HG02885 (cell line): Measurements from ENCODE around the gene PLPPR2.
"Not testable (repeated sequence)": the region's sequence is repeated elsewhere in the genome, so short reads cannot be mapped to it uniquely, and the experiment has no call there.

Experiments
- ATAC-seq: cut with Tn5 transposase; IDR thresholded peaks from one replicate; pipeline ENCODE4 v1.9.1; 2021; ENCODE audit warnings: mild to moderate bottlenecking; ENCODE audit not compliant: unreplicated experiment, poor library complexity

PLPPR2 gene, protein sequence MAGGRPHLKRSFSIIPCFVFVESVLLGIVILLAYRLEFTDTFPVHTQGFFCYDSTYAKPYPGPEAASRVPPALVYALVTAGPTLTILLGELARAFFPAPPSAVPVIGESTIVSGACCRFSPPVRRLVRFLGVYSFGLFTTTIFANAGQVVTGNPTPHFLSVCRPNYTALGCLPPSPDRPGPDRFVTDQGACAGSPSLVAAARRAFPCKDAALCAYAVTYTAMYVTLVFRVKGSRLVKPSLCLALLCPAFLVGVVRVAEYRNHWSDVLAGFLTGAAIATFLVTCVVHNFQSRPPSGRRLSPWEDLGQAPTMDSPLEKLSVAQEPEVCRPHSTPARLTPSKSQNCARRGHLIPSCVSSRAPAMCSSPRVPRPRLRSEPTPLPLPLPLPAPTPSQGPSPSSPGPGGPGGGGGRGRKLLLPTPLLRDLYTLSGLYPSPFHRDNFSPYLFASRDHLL

GRCh38 chr19:11355160-11356073 lies at the start of gene PLPPR2:
Gene PLPPR2 (plus strand): TSS chr19:11355432. CDS start chr19:11357674, 2,242 bp downstream.
- ATAC-seq, result peak; percentile 44

GRCh38 chr19:11306337-11306736 lies 48.9 kb upstream of the PLPPR2 start:
- no peak for ATAC-seq

DNA sequence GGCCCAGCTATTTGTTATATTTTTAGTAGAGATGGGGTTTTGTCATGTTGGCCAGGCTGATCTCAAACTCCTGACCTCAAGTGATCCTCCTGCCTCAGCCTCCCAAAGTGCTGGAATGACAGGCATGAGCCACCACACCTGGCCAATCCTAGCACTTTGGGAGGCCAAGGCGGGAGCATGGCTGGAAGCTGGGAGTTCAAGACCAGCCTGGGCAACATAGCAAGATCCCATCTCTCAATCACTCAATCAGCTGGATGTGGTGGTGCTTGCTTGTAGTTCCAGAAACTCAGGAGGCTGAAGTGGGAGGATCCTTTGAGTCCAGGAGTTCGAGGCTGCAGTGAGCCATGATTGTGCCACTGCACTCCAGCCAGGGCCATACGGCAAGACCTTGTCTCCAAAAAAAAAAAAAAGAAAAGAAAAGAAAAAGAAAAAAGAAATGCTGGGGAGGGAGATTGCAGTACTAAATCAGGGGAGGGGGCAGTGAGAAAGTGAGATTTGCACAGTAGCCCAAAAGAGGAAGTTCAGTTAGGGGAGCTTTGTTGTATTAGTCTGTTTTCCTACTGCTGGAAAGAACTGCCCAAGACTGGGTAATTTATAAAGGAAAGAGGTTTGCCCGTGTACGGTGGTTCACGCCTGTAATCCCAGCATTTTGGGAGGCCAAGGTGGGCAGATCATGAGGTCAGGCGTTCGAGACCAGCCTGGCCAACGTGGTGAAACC lies 34.8 kb upstream of the PLPPR2 start:
- not testable (repeated sequence) for ATAC-seq

GRCh38 chr19:11321191-11322126 lies 33.8 kb upstream of the PLPPR2 start:
- no peak for ATAC-seq

DNA sequence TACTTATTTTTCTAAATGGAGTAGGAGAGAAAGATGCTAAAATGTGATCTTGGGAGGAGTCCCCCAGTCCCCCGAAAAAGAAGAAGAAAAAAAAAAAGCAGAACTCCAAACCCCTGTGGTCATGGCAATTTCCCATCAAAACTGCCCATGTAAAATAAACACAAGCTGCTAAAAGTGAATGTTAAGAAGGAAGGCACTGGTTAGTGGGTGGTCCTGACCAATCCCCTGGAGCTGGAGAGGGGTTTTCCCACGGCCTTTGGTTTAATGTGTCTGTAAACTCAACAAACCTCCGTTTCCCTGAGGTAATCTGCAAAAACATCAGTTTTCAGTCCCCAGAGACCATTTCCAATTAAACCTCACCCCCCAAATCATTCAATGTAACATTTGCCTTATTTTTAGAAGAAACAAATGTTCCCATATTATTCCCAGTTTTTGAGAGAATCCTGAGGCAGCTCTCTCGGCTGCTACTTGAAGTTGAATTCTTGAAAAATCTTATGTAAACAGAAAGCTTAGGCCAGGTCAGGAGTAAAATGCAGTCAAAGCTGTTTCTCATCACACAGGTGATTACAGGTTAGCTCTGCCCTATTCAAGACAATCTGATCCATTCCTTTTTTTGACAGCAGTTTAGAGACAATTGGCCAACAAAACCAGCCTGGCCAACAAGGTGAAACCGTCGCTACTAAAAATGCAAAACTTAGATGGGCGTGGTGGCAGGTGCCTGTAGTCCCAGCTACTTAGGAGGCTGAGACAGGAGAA lies 32.8 kb upstream of the PLPPR2 start:
- ATAC-seq, result no peak

DNA sequence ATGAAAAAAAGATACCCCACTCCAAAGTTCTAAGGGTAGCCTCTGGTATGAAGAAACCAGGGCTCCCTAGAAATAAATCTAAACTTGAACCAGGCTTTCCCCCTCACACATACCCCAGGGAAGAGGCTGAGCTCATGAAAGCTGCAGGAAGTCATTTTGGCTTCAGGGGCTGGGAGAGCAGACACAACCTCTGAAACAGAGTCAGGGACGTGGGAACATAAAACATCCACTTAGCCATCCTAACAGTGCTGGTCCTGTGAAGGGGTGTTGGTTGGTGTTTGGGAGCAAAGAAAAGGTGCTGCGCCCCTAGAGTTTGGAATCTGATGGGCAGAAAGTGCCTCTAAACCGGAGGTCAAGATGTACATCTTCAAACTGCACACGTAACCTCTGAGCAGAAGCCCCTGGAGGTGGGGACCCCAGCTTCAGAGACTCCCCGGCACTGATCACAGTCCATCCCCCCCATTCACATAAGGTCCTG lies 31.6 kb upstream of the PLPPR2 start:
- ATAC-seq, result no peak

DNA sequence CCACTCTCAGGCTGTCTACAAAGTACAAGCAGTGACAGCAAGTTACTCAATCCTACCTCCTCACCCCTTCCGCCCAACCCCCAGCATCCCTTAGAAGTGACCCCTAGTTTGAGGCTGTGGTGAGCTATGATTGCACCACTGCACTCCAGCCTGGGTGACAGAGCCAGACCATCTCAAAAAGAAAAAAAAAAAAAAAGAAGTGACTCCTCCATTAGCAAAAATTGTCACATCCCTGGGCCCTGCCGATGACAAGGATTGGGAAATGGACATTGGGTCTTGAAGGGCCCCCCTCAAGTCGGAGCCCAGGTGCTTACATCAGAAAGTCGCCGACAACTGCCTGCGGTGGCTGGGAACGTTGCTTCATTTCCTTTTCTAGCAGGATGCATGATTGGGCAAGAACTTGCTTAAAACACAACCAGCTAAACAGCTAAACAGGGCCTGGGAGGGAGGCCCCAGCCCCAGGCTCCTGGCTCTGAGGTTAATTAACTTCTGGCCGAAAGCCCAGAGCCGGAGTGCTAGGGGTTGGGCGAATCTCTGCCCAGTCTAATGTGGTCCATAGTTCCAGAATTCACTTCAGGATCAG lies 31.1 kb upstream of the PLPPR2 start:
- ATAC-seq, result no peak

- no peak for ATAC-seq
Measured at GRCh38 chr19:11324748-11325389, 30.4 kb upstream of the PLPPR2 start.

DNA sequence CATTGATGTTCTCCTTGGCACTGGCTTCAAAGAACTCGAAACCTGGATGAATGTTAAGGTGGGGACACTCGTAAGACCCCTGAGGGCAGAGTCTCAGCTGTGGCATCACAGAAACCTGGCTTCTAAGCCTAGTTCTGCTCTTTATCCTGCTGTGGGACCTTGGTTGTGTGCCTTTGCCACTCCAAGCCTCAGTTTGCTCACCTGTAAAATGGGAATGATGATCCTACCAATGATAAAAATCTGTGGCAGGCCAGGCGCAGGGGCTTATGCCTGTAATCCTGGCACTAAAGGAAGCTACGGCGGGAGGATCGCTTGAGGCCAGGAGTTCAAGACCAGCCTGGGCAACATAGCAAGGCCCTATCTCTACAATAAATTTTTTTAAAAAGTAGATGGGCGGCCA lies 29.7 kb upstream of the PLPPR2 start:
- no peak for ATAC-seq

- ATAC-seq, result no peak
Measured at GRCh38 chr19:11330127-11330526, 25.1 kb upstream of the PLPPR2 start.

- no peak for ATAC-seq
Measured at GRCh38 chr19:11331502-11331901, 23.7 kb upstream of the PLPPR2 start.

- no peak for ATAC-seq
Measured at GRCh38 chr19:11332822-11333221, 22.4 kb upstream of the PLPPR2 start.

DNA sequence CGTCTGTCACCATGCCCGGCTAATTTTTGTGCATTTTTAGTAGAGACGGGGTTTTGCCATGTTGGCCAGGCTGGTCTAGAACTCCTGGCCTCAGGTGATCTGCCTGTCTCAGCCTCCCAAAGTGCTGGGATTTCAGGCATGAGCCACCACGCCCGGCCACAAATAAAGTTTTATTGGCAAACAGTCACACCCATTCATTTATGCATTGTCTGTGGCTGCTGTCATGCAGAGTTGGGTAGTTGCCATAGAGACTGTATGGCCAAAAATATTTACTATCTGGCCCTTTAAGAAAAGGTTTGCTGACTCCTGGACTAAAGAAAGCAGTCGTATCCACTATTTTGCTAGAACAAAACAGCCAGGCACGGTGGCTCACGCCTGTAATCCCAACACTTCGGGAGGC lies 21.4 kb upstream of the PLPPR2 start:
- not testable (repeated sequence) for ATAC-seq

- no peak for ATAC-seq
Measured at GRCh38 chr19:11335449-11336146, 19.6 kb upstream of the PLPPR2 start.

- no peak for ATAC-seq
Measured at GRCh38 chr19:11337080-11337479, 18.2 kb upstream of the PLPPR2 start.

GRCh38 chr19:11338121-11338520 lies 17.1 kb upstream of the PLPPR2 start:
- ATAC-seq, result no peak

DNA sequence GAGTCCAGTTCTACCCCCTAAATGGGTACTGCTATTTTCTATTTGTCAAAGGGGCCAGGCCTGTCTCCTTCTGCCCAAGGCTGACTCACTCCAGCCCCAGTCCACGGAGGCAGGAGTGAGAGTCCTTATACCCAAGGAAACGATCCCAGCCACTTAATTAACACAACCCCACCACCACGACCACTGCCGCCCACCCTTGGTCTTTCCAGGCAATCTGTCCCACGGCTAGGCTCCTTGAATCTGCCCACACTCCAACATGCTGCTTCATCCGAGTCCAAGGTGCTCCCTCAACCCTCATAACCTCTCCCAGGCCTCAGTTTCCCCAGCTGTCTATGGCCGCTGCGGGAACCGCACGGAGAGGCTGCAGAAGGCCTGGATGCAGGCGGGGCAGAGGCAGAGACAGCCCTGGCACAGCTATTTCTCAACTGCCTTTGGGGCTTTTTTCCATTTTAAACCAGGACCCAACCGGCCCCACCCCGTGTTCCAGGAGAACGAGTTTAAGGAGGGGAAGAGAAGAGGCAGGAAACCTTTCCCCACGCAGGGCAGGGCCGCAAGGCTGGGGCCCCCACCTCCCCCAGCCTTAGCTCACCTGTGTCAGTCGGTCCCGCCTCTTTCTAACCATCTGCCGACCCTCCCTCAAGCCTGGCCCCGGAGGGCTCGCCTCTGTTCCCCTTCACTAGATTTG lies 16.5 kb upstream of the PLPPR2 start:
- ATAC-seq, result no peak
